ENCODE data around the gene SH3RF3. TPM values are rescaled to one million over a fixed set of nuclear protein-coding genes. Genes with fewer than 3 reads are reported as not detected.

Gene SH3RF3
- total RNA-seq, 1 donor from 2014 or later: 1.3 TPM

DNA sequence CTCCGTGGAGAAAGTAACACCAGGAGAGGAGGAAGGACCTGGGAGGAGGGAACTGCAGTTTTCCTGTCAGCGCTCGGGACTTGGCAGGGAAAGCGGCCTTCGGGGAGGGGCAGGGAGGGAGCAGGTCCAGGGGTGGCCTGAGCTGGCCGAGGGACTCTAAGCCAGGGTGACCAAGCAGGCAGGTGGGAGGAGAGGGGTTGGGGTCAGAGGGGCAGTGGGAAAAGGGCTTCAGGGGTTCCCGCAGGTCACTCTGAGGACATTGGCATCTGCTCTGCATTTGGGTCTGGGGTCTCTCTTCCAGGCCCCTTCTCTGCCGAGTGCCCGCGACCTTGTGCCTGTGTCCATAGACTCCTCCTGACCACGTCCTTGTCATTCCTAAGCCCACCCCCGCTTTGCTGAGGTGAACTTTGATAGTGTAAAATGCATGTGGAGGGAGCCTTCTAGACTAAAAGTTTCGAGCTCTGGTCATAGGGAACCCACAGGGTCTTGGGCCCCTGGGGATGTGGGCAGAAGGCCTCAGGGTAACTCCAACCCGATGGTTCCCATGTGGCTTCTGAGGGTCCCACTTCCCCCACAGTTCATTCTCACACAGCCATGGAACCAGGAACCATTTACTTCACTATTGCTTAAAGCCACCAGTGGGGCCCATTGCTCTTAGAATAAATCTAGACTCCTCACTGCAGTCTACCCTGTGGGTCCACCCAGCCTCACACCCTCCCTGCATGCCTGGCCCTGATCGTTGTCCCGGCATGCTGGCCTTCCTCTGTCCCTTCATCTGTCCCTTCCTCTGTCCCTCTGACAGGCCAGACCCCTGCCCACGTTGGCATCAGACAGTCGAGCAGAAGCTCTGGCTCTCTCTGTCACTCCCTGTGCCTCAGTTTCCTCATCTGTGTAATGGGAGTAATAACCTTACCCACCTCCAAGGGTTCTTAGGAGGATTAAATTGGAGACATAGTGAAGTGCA lies 255.6 kb downstream of the SH3RF3 start:
- peaks cover 4% of the 10 kb centered on the region for H3K4me1 Mint-ChIP-seq (ENCODE audit: low read depth)
- no peaks in the 10 kb centered on the region for H3K9me3 Mint-ChIP-seq (ENCODE audit: low read depth)
- TF ChIP-seq, protein P1, sequence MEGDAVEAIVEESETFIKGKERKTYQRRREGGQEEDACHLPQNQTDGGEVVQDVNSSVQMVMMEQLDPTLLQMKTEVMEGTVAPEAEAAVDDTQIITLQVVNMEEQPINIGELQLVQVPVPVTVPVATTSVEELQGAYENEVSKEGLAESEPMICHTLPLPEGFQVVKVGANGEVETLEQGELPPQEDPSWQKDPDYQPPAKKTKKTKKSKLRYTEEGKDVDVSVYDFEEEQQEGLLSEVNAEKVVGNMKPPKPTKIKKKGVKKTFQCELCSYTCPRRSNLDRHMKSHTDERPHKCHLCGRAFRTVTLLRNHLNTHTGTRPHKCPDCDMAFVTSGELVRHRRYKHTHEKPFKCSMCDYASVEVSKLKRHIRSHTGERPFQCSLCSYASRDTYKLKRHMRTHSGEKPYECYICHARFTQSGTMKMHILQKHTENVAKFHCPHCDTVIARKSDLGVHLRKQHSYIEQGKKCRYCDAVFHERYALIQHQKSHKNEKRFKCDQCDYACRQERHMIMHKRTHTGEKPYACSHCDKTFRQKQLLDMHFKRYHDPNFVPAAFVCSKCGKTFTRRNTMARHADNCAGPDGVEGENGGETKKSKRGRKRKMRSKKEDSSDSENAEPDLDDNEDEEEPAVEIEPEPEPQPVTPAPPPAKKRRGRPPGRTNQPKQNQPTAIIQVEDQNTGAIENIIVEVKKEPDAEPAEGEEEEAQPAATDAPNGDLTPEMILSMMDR (IDR thresholded peaks at IDR 0.05; ENCODE audit: unreplicated experiment): no peak

GRCh38 chr2:109385506-109385905 lies 256.5 kb downstream of the SH3RF3 start:
- peaks cover 4% of the 10 kb centered on the region for H3K4me1 Mint-ChIP-seq (ENCODE audit: low read depth)
- peaks cover 13% of the 10 kb centered on the region for H3K27me3 Mint-ChIP-seq
- no peak overlapping the region for H3K27ac Mint-ChIP-seq
- H3K4me3 Mint-ChIP-seq (ENCODE audit: low read depth): no peak overlapping the region
- no peaks in the 10 kb centered on the region for H3K9me3 Mint-ChIP-seq (ENCODE audit: low read depth)
- DNase-seq (ENCODE audit: low spot score, unreplicated experiment): no peak
- no peaks in the 10 kb centered on the region for H3K36me3 Mint-ChIP-seq (ENCODE audit: insufficient read depth)
- TF ChIP-seq, protein P1 (IDR thresholded peaks at IDR 0.05; ENCODE audit: unreplicated experiment): no peak

More for the DNA sequence above, 255.6 kb downstream of the SH3RF3 start:
- no peak for DNase-seq (ENCODE audit: low spot score, unreplicated experiment)
- Mint-ChIP-seq H3K36me3 (ENCODE audit: insufficient read depth) (no peaks in the 10 kb centered on the region), H3K27me3 (peaks cover 14% of the 10 kb centered on the region), H3K27ac (no peak overlapping the region), H3K4me3 (ENCODE audit: low read depth) (no peak overlapping the region)

DNA sequence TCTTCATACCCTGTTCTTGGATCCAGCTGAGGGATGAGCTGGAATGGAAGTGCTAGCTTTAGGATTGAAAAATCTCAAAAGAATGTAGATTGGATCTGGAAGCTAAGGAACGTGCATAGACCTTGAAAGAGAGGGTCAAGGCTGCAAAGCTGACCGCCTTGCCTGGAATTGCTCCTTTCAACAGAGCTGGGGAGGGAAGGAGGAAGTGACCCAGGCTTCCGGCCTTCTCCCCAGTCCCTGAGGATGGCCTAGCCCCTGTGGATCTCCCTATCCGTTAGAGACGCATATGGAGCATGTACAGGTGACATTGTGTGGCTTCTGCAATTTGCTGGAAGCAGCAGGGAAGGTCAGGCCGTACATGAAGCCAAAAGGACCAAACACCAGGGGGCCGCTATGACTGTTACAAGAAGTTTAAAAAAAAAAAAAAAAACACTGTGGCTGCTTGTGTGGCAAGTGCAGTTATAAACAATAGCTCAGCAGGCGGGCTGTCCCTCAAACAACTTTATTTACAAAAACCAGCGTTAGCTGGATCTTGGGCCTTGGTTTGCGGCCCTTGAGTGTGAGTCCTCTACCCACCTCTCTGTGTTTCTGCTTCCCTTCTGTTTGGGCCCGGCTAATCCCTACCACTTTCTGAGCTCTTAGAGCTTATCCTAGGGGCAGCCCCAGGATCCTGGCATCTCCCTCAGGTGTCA lies 257.1 kb downstream of the SH3RF3 start:
- H3K4me1 Mint-ChIP-seq (ENCODE audit: low read depth): peaks cover 4% of the 10 kb centered on the region

DNA sequence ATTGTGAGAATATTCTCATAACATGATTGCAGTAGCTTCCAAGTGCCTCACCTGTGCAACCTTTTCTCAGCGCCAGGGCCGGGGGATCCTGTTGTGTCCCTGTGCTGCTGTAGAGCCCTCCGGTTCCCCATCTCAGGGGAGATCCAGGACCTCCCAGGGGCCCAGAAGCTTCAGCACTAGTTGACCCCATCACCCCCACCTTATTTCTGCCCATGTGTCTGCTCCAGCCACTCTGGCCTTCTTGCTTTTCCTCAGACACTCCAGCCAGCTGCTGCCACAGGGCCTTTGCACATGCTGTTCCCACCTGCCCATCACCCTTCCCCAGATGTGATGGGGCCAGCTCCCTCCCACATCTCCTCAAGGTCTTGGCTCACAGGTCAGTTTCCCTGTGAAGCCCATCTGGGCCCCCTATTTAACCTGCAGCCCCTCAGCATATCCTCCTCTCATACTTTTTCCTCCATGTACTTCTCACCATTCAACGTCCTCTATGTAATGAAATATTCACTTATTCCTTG lies 258.3 kb downstream of the SH3RF3 start:
- no peak overlapping the region for H3K27ac Mint-ChIP-seq
- peaks cover 13% of the 10 kb centered on the region for H3K27me3 Mint-ChIP-seq
- no peaks in the 10 kb centered on the region for H3K9me3 Mint-ChIP-seq (ENCODE audit: low read depth)
- peaks cover 2% of the 10 kb centered on the region for H3K4me1 Mint-ChIP-seq (ENCODE audit: low read depth)
- H3K36me3 Mint-ChIP-seq (ENCODE audit: insufficient read depth): no peaks in the 10 kb centered on the region
- no peak overlapping the region for H3K4me3 Mint-ChIP-seq (ENCODE audit: low read depth)
- TF ChIP-seq, protein P1 (IDR thresholded peaks at IDR 0.05; ENCODE audit: unreplicated experiment): no peak
- DNase-seq (ENCODE audit: low spot score, unreplicated experiment): no peak

More for the DNA sequence above, 257.1 kb downstream of the SH3RF3 start:
- Mint-ChIP-seq H3K27ac (peak overlapping the region; percentile 46), H3K9me3 (ENCODE audit: low read depth) (no peaks in the 10 kb centered on the region), H3K36me3 (ENCODE audit: insufficient read depth) (no peaks in the 10 kb centered on the region), H3K4me3 (ENCODE audit: low read depth) (no peak overlapping the region), H3K27me3 (peaks cover 13% of the 10 kb centered on the region)
- no peak for DNase-seq (ENCODE audit: low spot score, unreplicated experiment)
- TF ChIP-seq, protein P1 (IDR thresholded peaks at IDR 0.05; ENCODE audit: unreplicated experiment): no peak

DNA sequence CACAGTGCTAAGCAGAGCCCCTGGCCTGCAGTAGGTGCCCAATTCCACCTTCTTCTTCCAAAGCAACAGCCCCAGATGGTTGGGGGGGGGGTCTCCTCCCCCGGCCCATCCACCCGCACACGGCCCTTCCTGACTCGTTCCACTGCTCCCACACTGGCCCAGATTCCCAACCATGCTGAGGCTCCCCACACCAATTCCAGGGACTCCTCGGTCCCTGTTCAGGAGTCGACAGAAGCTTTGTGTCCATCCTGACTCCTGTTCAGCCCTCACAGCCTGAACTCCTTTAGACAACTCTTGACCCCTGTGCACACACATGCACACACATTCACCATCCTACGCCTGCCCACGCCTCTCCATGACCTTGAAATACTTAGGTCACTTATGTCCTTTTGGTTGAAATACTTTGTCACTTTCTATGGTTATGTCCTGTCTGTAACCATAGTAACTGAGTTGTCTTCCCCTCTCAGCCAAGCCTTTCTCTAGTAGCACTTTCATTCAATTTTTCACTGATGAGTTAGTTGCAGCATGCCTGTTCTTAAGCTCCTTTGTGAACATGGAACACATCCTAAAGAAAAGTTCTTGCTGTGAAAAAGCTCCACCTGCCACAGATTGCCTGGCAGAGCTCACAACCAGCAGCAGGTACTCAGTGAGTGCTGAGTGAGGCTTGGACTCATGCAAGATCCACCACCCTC lies 258.9 kb downstream of the SH3RF3 start:
- no peaks in the 10 kb centered on the region for H3K9me3 Mint-ChIP-seq (ENCODE audit: low read depth)
- H3K27ac Mint-ChIP-seq: no peak overlapping the region
- DNase-seq (ENCODE audit: low spot score, unreplicated experiment): no peak
- TF ChIP-seq, protein P1 (IDR thresholded peaks at IDR 0.05; ENCODE audit: unreplicated experiment): no peak
- H3K4me3 Mint-ChIP-seq (ENCODE audit: low read depth): no peak overlapping the region
- H3K4me1 Mint-ChIP-seq (ENCODE audit: low read depth): no peaks in the 10 kb centered on the region
- no peaks in the 10 kb centered on the region for H3K36me3 Mint-ChIP-seq (ENCODE audit: insufficient read depth)
- peaks cover 13% of the 10 kb centered on the region for H3K27me3 Mint-ChIP-seq
